ENCODE data around the gene CAPRIN2.
A peak's percentile ranks its signal among the peaks of the same experiment; 100 is the strongest.

The CAPRIN2 gene

GRCh38 chr12:30754750-30755394, at the start of gene CAPRIN2:
TSS of gene CAPRIN2 (minus strand) at chr12:30754951. CDS start at chr12:30753520, 1,431 bp downstream.
- peak; percentile 89 for DNase-seq (ENCODE audit: low spot score)

GRCh38 chr12:30797689-30798088, 42.9 kb upstream of the CAPRIN2 start:
- DNase-seq (ENCODE audit: low spot score): no peak

GRCh38 chr12:30796891-30797371, 42.2 kb upstream of the CAPRIN2 start:
- no peak for DNase-seq (ENCODE audit: low spot score)

GRCh38 chr12:30796313-30796780, 41.6 kb upstream of the CAPRIN2 start:
- peak; percentile 6 for DNase-seq (ENCODE audit: low spot score)

- peak; percentile 15 for DNase-seq (ENCODE audit: low spot score)
Measured at GRCh38 chr12:30795410-30796312, 40.9 kb upstream of the CAPRIN2 start.

GRCh38 chr12:30794591-30795409, 40.0 kb upstream of the CAPRIN2 start:
- no peak for DNase-seq (ENCODE audit: low spot score)

- no peak for DNase-seq (ENCODE audit: low spot score)
Measured at GRCh38 chr12:30794020-30794419, 39.3 kb upstream of the CAPRIN2 start.

GRCh38 chr12:30792648-30793499, 38.1 kb upstream of the CAPRIN2 start:
- no peak for DNase-seq (ENCODE audit: low spot score)

- no peak for DNase-seq (ENCODE audit: low spot score)
Measured at GRCh38 chr12:30792085-30792484, 37.3 kb upstream of the CAPRIN2 start.

GRCh38 chr12:30788754-30789153, 34.0 kb upstream of the CAPRIN2 start:
- no peak for DNase-seq (ENCODE audit: low spot score)

GRCh38 chr12:30785630-30786029, 30.9 kb upstream of the CAPRIN2 start:
- no peak for DNase-seq (ENCODE audit: low spot score)

GRCh38 chr12:30784508-30784907, 29.8 kb upstream of the CAPRIN2 start:
- no peak for DNase-seq (ENCODE audit: low spot score)

- DNase-seq (ENCODE audit: low spot score): no peak
Measured at GRCh38 chr12:30783946-30784345, 29.2 kb upstream of the CAPRIN2 start.

- no peak for DNase-seq (ENCODE audit: low spot score)
Measured at GRCh38 chr12:30782316-30783173, 27.8 kb upstream of the CAPRIN2 start.

GRCh38 chr12:30779578-30779977, 24.8 kb upstream of the CAPRIN2 start:
- DNase-seq (ENCODE audit: low spot score): no peak

GRCh38 chr12:30779178-30779577, 24.4 kb upstream of the CAPRIN2 start:
- no peak for DNase-seq (ENCODE audit: low spot score)

GRCh38 chr12:30774599-30774998, 19.8 kb upstream of the CAPRIN2 start:
- DNase-seq (ENCODE audit: low spot score): no peak

- no peak for DNase-seq (ENCODE audit: low spot score)
Measured at GRCh38 chr12:30769802-30770201, 15.1 kb upstream of the CAPRIN2 start.

GRCh38 chr12:30764251-30764650, 9.5 kb upstream of the CAPRIN2 start:
- DNase-seq (ENCODE audit: low spot score): no peak

GRCh38 chr12:30763053-30763452, 8.3 kb upstream of the CAPRIN2 start:
- no peak for DNase-seq (ENCODE audit: low spot score)
